ENCODE results near the gene PTCD2.

- TF ChIP-seq CTCF (IDR thresholded peaks at IDR 0.05) (no peak), EP300 (IDR thresholded peaks at IDR 0.05) (no peak), POLR2AphosphoS5 (IDR thresholded peaks at IDR 0.05) (no peak)
Observed at GRCh38 chr5:72307573-72307967, 12.6 kb upstream of the PTCD2 start.

All from esophagus muscularis mucosa (tissue), 4 donors.